LNCaP clone FGC (cell line): ENCODE data around the gene AIG1.

Experiments
- DNase-seq: peaks from one replicate; pipeline ENCODE4 v3.0.0-alpha.2; 2011; ENCODE audit warnings: low read depth
- H3K4me3 ChIP-seq: 2 replicates; pipeline ENCODE4 v1.5.1; 2011; ENCODE audit warnings: mild to moderate bottlenecking, low read depth, low read length, control low read depth
- CTCF ChIP-seq: IDR thresholded peaks from 2 replicates; pipeline ENCODE4 v1.5.1; 2012; ENCODE audit warnings: mild to moderate bottlenecking; ENCODE audit not compliant: control insufficient read depth, insufficient read depth; ENCODE audit errors: extremely low read depth

AIG1 gene

GRCh38 chr6:143179901-143180612 lies 119.4 kb downstream of the AIG1 start:
- TF ChIP-seq CTCF = no peak
- no peak for DNase-seq
- H3K4me3 ChIP-seq = no peak overlapping the region

GRCh38 chr6:143180826-143181225 lies 120.1 kb downstream of the AIG1 start:
- no peak overlapping the region for H3K4me3 ChIP-seq
- TF ChIP-seq CTCF = no peak
- DNase-seq = no peak

DNA sequence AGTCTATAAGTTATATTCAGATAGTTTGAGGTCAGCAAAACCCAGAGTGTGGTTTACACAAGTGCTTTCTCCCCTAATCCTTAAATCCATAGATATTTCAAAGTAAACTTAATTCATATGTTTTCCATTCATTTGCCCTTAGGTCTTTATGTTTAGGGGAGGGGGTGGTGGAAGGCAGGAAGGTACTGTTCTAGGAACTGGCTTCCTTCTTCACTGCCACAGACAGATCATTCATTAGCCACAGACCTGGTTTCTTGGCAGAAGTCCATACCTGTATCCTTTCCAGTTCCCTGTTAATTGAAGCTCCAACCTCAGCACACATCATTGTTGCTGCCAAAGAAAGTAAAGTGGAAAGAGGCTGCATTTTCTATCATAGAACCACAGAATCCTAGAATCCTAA lies 123.0 kb downstream of the AIG1 start:
- peak; percentile 50 for DNase-seq
- TF ChIP-seq CTCF = no peak
- H3K4me3 ChIP-seq = no peak overlapping the region

DNA sequence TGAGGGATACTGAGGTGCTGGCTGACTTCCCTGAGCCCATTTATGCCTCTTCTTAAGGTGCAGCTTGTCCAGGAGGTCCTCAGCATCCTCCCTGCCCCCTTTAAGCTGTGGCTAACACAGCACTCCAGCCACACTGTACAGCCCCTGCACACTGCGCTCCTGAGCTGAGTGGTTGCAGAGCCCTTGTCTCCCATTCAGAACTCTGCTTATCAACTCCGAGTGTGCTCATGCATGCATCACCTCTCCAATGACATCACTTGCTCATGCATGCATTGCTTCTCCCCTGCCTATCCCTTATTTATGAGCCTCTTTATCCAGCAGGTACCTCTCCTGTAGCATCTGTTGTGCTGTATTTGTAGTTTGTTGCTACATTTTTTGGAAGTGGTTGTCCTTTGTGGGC lies 124.6 kb downstream of the AIG1 start:
- TF ChIP-seq CTCF = no peak
- no peak overlapping the region for H3K4me3 ChIP-seq
- no peak for DNase-seq

DNA sequence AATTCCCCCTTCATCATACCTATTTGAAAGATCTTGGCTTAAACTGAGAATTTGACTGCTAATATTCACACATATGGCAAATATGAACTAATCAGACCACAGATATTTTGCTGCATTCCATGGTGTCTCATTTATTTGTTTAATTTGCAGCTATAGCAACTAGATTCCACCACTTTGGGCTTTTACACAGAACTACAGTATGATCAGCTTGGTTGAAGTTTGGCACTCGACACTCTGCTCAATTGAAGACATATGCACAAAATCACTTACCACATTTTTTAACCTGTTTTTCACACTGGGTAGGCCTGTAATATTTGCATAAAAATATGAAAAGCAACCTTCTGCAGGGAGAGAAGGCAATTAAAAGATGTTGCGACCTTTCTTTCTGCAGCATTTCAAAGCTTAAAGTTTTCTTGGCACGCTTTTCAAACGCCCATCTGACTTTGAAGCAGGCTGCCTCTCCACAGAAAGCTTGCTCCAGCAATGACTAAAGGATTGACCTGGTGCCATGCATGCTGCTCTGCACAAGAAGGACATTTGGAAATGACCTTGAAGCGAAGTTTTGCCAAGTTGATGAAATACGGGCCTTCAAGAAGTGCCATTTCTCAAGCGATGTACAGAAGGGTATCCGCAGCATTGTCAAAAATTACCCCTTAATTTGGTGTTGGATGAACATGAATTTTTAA lies 126.7 kb downstream of the AIG1 start:
- TF ChIP-seq CTCF = no peak
- H3K4me3 ChIP-seq = no peak overlapping the region
- no peak for DNase-seq

- TF ChIP-seq CTCF = no peak
- DNase-seq = no peak
- H3K4me3 ChIP-seq = no peak overlapping the region
These were observed 127.6 kb downstream of the AIG1 start for GRCh38 chr6:143188292-143188691.
